ENCODE data around the gene FAM76B.

Gene FAM76B

DNA sequence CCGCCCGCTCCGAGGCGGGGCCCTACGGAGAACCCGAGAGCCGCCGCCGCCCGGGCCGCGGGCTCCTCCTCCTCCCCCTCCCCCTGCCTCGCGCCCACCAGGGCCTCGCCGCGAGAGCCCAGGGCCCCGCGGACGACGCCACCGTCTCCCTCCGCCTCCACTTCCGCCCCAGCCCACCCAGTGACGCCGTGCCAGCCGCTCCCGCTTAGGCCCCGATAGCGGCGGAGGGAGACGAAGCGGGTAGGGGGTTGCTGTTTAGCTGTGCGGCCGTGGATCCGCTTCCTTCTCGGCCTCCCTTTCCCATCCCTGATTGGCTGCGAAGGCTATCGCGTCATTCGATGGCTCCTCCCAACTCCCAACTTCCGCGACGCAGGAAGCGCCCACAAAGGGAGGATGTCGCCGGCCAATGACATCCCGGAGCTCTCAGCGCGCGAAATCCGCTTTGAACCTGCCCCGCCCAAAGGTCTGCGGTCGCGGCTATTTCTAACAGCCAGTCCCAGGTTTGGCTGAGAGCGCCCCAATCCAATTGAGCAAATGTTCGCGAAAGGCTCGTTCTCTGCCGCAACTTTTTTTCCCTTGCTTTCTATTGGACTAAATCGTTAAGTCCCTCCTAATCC, at the start of gene FAM76B:
Gene FAM76B, minus strand, starts transcription at position 277 of the 617 bp plus-strand sequence. CDS start 304 bp downstream, outside the sequence.
- DNase-seq (ENCODE audit: low read depth), result peak; percentile 100
- TF ChIP-seq POLR2A (IDR thresholded peaks at IDR 0.05; ENCODE audit: extremely low read depth, insufficient read length) (peak; percentile 34), MYC (IDR thresholded peaks at IDR 0.05; ENCODE audit: low read depth, low read length) (peak; percentile 94)
- TF ChIP-seq, protein P1, sequence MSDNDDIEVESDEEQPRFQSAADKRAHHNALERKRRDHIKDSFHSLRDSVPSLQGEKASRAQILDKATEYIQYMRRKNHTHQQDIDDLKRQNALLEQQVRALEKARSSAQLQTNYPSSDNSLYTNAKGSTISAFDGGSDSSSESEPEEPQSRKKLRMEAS (IDR thresholded peaks at IDR 0.05; ENCODE audit: low read depth, low read length), result peak; percentile 87
- TF ChIP-seq, protein P2, sequence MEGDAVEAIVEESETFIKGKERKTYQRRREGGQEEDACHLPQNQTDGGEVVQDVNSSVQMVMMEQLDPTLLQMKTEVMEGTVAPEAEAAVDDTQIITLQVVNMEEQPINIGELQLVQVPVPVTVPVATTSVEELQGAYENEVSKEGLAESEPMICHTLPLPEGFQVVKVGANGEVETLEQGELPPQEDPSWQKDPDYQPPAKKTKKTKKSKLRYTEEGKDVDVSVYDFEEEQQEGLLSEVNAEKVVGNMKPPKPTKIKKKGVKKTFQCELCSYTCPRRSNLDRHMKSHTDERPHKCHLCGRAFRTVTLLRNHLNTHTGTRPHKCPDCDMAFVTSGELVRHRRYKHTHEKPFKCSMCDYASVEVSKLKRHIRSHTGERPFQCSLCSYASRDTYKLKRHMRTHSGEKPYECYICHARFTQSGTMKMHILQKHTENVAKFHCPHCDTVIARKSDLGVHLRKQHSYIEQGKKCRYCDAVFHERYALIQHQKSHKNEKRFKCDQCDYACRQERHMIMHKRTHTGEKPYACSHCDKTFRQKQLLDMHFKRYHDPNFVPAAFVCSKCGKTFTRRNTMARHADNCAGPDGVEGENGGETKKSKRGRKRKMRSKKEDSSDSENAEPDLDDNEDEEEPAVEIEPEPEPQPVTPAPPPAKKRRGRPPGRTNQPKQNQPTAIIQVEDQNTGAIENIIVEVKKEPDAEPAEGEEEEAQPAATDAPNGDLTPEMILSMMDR (IDR thresholded peaks at IDR 0.05; ENCODE audit: low read depth, low read length), result no peak

DNA sequence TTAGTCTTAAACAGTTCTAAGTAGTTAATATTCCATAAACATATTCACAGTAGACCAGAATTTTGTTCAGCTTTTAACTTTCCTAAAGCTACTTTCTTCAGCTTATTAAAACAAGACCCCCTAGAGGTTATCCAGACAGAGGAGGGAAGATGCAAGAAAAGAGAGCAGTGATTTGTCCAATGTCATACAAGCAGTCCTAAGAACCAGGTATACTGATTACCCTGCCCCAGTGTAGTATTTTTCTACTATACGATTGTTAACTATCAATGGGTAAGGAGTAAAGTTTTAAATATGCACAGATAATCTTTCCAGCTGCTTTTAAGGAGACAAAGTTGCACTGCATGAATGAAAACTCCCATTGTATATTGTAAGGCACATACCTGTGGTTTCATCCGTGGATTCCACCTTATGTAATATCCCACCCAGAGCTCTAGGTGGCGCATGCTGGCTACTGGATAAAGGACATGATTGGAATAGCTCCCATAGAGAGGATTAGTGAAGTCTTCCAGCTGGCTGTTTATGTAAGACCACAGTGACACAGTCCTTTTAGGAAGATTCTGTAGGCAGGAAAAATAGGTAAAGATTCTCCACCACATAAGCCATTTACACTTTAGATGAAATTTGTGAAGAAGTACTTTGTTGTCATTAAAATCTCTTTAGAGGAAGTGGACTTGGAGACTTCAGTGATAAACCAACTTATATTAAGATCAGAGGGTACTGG, 46.3 kb upstream of the FAM76B start:
- TF ChIP-seq, protein P2 (IDR thresholded peaks at IDR 0.05; ENCODE audit: low read depth, low read length), result peak; percentile 93
- TF ChIP-seq, protein P1 (IDR thresholded peaks at IDR 0.05; ENCODE audit: low read depth, low read length), result peak; percentile 40; the same call in 1 of the 2 replicates
- TF ChIP-seq POLR2A (IDR thresholded peaks at IDR 0.05; ENCODE audit: extremely low read depth, insufficient read length), result no peak
- no peak for TF ChIP-seq MYC (IDR thresholded peaks at IDR 0.05; ENCODE audit: low read depth, low read length)
- H3K4me3 ChIP-seq (ENCODE audit: low read depth, low read length), result no peak overlapping the region
- peak; percentile 75 for DNase-seq (ENCODE audit: low read depth)

More for the DNA sequence above, at the start of gene FAM76B:
- peak within 1 kb of the TSS; percentile 87 for H3K4me3 ChIP-seq (ENCODE audit: low read depth, low read length)

DNA sequence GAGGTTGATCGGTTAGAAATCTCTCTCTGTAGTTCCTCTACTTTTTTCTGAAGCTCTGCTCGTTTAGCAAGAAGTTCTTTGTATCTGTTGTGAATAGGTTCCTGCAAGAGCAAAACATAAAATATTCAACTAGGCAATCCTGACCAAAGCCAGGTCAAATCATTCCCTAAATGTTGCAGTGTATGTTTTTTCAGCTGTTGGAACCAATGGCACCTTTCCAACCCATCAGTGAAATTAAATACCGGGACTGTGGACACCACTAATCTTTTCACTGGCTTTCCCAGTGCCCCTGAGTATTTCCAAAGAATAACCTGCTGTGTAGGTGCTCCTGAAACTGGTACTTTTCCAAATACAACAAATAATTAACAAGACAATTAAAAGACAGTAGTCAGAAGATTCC, 45.8 kb upstream of the FAM76B start:
- no peak for DNase-seq (ENCODE audit: low read depth)
- H3K4me3 ChIP-seq (ENCODE audit: low read depth, low read length), result no peak overlapping the region
- TF ChIP-seq, protein P1 (IDR thresholded peaks at IDR 0.05; ENCODE audit: low read depth, low read length), result no peak
- TF ChIP-seq, protein P2 (IDR thresholded peaks at IDR 0.05; ENCODE audit: low read depth, low read length), result peak; percentile 11

DNA sequence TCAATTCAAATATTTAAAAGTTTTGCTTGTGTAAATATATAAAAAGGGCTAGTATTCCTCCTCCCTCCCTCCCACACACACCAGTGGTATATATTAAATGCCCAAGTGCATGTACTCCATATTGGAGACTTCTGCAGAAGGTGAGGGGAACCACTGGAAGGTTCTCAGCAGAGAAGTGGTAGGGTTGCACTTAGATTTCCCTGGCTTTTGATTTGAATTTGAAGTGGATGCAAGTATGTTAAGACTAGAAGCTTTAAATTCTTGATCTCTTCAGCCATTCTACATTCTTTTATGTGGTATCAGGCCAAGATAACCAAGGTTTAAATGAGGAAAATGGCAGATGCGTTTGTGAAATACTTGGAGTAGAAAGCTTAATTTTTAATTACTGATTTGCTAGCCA, 43.8 kb upstream of the FAM76B start:
- H3K4me3 ChIP-seq (ENCODE audit: low read depth, low read length), result no peak overlapping the region
- DNase-seq (ENCODE audit: low read depth), result no peak
- TF ChIP-seq, protein P1 (IDR thresholded peaks at IDR 0.05; ENCODE audit: low read depth, low read length), result no peak
- TF ChIP-seq, protein P2 (IDR thresholded peaks at IDR 0.05; ENCODE audit: low read depth, low read length), result no peak
- TF ChIP-seq POLR2A (IDR thresholded peaks at IDR 0.05; ENCODE audit: extremely low read depth, insufficient read length) (no peak), MYC (IDR thresholded peaks at IDR 0.05; ENCODE audit: low read depth, low read length) (no peak)

DNA sequence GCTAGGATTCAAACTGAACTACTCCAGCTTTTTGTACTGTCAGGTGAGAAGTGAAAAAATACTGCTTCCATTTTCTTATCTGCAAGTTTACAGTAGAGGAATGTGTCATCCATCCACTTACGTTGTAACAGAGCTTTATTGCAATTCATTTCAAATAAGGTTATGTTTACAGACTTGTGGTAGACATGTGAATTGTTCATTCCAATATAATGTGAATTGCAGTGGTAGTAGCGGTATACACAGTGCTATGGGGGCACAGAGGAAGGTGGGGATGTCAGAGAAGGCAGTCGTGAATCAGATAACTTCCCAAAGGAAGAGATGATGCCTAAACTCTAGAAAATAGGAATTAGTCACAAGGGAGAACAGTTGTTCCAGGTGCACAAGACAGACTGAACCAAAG, 43.2 kb upstream of the FAM76B start:
- no peak overlapping the region for H3K4me3 ChIP-seq (ENCODE audit: low read depth, low read length)
- TF ChIP-seq, protein P2 (IDR thresholded peaks at IDR 0.05; ENCODE audit: low read depth, low read length), result no peak
- TF ChIP-seq, protein P1 (IDR thresholded peaks at IDR 0.05; ENCODE audit: low read depth, low read length), result no peak
- TF ChIP-seq POLR2A (IDR thresholded peaks at IDR 0.05; ENCODE audit: extremely low read depth, insufficient read length) (no peak), MYC (IDR thresholded peaks at IDR 0.05; ENCODE audit: low read depth, low read length) (no peak)
- no peak for DNase-seq (ENCODE audit: low read depth)
